ENCODE results near the gene AP3M1.

Gene AP3M1

GRCh38 chr10:74122060-74122459 is 28.6 kb downstream of the AP3M1 start:
- Histone ChIP-seq H3K4me3 (no peak overlapping the region), H3K27ac (no peak overlapping the region)

GRCh38 chr10:74121368-74121767 is 29.3 kb downstream of the AP3M1 start:
- H3K27ac ChIP-seq: no peak overlapping the region
- no peak overlapping the region for H3K4me3 ChIP-seq

GRCh38 chr10:74120911-74121310 is 29.7 kb downstream of the AP3M1 start:
- Histone ChIP-seq H3K4me3 (no peak overlapping the region), H3K27ac (no peak overlapping the region)

GRCh38 chr10:74118804-74119203 is 31.8 kb downstream of the AP3M1 start:
- Histone ChIP-seq H3K27ac (peak overlapping the region in 6 of 21 experiments; percentile 4 to 53 (median 31)), H3K4me3 (no peak overlapping the region)

- H3K4me3 ChIP-seq: no peak overlapping the region
- H3K27ac ChIP-seq: peak overlapping the region in 1 of 21 experiments; percentile 38
Measured at GRCh38 chr10:74117738-74118137, 32.9 kb downstream of the AP3M1 start.

- Histone ChIP-seq H3K27ac (peak overlapping the region in 6 of 21 experiments; percentile 2 to 55 (median 34)), H3K4me3 (no peak overlapping the region)
Measured at GRCh38 chr10:74114041-74114448, 36.6 kb downstream of the AP3M1 start.

- Histone ChIP-seq H3K4me3 (no peak overlapping the region), H3K27ac (peak overlapping the region in 6 of 21 experiments; percentile 2 to 55 (median 28))
Measured at GRCh38 chr10:74113546-74113945, 37.1 kb downstream of the AP3M1 start.

GRCh38 chr10:74111799-74112198 is 38.8 kb downstream of the AP3M1 start:
- H3K4me3 ChIP-seq: no peak overlapping the region
- H3K27ac ChIP-seq: no peak overlapping the region

- Histone ChIP-seq H3K27ac (no peak overlapping the region), H3K4me3 (no peak overlapping the region)
Measured at GRCh38 chr10:74110120-74110519, 40.5 kb downstream of the AP3M1 start.

- Histone ChIP-seq H3K4me3 (no peak overlapping the region), H3K27ac (no peak overlapping the region)
Measured at GRCh38 chr10:74109452-74109851, 41.2 kb downstream of the AP3M1 start.

- Histone ChIP-seq H3K27ac (no peak overlapping the region), H3K4me3 (no peak overlapping the region)
Measured at GRCh38 chr10:74107391-74107790, 43.2 kb downstream of the AP3M1 start.

GRCh38 chr10:74104996-74105395 is 45.6 kb downstream of the AP3M1 start:
- no peak overlapping the region for H3K27ac ChIP-seq
- no peak overlapping the region for H3K4me3 ChIP-seq

GRCh38 chr10:74104480-74104879 is 46.1 kb downstream of the AP3M1 start:
- H3K4me3 ChIP-seq: no peak overlapping the region
- H3K27ac ChIP-seq: no peak overlapping the region

GRCh38 chr10:74103560-74104258 is 46.9 kb downstream of the AP3M1 start:
- Histone ChIP-seq H3K4me3 (no peak overlapping the region), H3K27ac (no peak overlapping the region)

GRCh38 chr10:74099836-74100235 is 50.8 kb downstream of the AP3M1 start:
- H3K27ac ChIP-seq: no peak overlapping the region
- no peak overlapping the region for H3K4me3 ChIP-seq

GRCh38 chr10:74099420-74099819 is 51.2 kb downstream of the AP3M1 start:
- no peak overlapping the region for H3K27ac ChIP-seq

GRCh38 chr10:74097776-74098175 is 52.9 kb downstream of the AP3M1 start:
- H3K4me3 ChIP-seq: no peak overlapping the region
- no peak overlapping the region for H3K27ac ChIP-seq

More at GRCh38 chr10:74099420-74099819, 51.2 kb downstream of the AP3M1 start:
- no peak overlapping the region for H3K4me3 ChIP-seq

GRCh38 chr10:74096777-74097176 is 53.9 kb downstream of the AP3M1 start:
- no peak overlapping the region for H3K4me3 ChIP-seq
- no peak overlapping the region for H3K27ac ChIP-seq

GRCh38 chr10:74094231-74094630 is 56.4 kb downstream of the AP3M1 start:
- no peak overlapping the region for H3K27ac ChIP-seq
- no peak overlapping the region for H3K4me3 ChIP-seq

GRCh38 chr10:74093530-74094164 is 57.0 kb downstream of the AP3M1 start:
- H3K4me3 ChIP-seq: no peak overlapping the region
- H3K27ac ChIP-seq: no peak overlapping the region

GRCh38 chr10:74092372-74092771 is 58.3 kb downstream of the AP3M1 start:
- H3K27ac ChIP-seq: no peak overlapping the region
- H3K4me3 ChIP-seq: no peak overlapping the region

All from skin epidermis (tissue), 12 donors.